H1 (cell line): ENCODE data around the gene PRR12. TPM values are rescaled to one million over a fixed set of nuclear protein-coding genes. Genes with fewer than 3 reads are reported as not detected.

ENCODE experiments used
- CTCF ChIA-PET: fragments of 300-600 bp; sonication (Branson Sonifier 250); formaldehyde crosslinking; loops from one replicate; lab custom pipeline; 2021; ENCODE audit not compliant: partially characterized antibody; lab: Charles Lee
- POLR2A ChIA-PET: fragments of 300-600 bp; sonication (Branson Sonifier 250); formaldehyde crosslinking; loops from one replicate; lab custom pipeline; 2021; ENCODE audit warnings: inconsistent platforms; ENCODE audit not compliant: partially characterized antibody; lab: Charles Lee
- DNase-seq, 2 experiments: peaks; one replicate each; pipeline versions ENCODE4 v3.0.0 to v3.0.0-alpha.2; 2010 to 2022; ENCODE audit warnings: low spot score in 2 of 2, low read depth in 1 of 2, mixed read lengths in 1 of 2
- FAIRE-seq: peaks from 2 replicates; lab custom pipeline; 2011; peaks lifted over from hg19 to GRCh38; lab: Jason Lieb, UNC
- H2AFZ ChIP-seq: 2 replicates; pipeline ENCODE4 v1.8.1; 2012; ENCODE audit warnings: low read length, inconsistent platforms
- H2AK5ac ChIP-seq: 2 replicates; pipeline ENCODE4 v1.6.1; 2013; ENCODE audit warnings: low read depth, low read length
- H2BK120ac ChIP-seq: replicated peaks from 2 replicates; pipeline ENCODE3; 2013; ENCODE audit warnings: low read depth, low read length, inconsistent platforms
- H2BK12ac ChIP-seq: 2 replicates; pipeline ENCODE4 v1.6.1; 2013; ENCODE audit warnings: low read depth, low read length
- H2BK15ac ChIP-seq: 2 replicates; pipeline ENCODE4 v1.6.1; 2013; ENCODE audit warnings: low read length
- H2BK20ac ChIP-seq: 2 replicates; pipeline ENCODE4 v1.6.1; 2013; ENCODE audit warnings: low read length
- H2BK5ac ChIP-seq: 2 replicates; pipeline ENCODE4 v1.6.1; 2013; ENCODE audit warnings: low read depth, low read length
- H3K14ac ChIP-seq: 2 replicates; pipeline ENCODE4 v1.6.1; 2013; ENCODE audit warnings: inconsistent platforms; ENCODE audit not compliant: insufficient read length
- H3K18ac ChIP-seq: 2 replicates; pipeline ENCODE4 v1.6.1; 2013; ENCODE audit warnings: low read length; ENCODE audit errors: extremely low read depth
- H3K23ac ChIP-seq: 2 replicates; pipeline ENCODE4 v1.6.1; 2013; ENCODE audit warnings: inconsistent platforms; ENCODE audit not compliant: insufficient read length
- H3K23me2 ChIP-seq: 2 replicates; pipeline ENCODE4 v1.6.1; 2013; ENCODE audit warnings: low read depth, low read length
- H3K27ac ChIP-seq: 2 replicates; pipeline ENCODE4 v1.6.1; 2011; ENCODE audit warnings: low read depth, low read length, inconsistent platforms
- H3K27me3 ChIP-seq, 4 experiments: replicated peaks in 1 of 4; 1 replicate in 1 of 4; 2 replicates in 3 of 4; pipeline versions ENCODE4 v1.6.1 to v1.8.1; 2011 to 2013; ENCODE audit warnings: low read length in 3 of 4, mild to moderate bottlenecking in 3 of 4, inconsistent platforms in 2 of 4, mixed read lengths in 2 of 4, moderate library complexity in 1 of 4; ENCODE audit not compliant: control insufficient read depth in 3 of 4, insufficient read depth in 3 of 4; ENCODE audit errors: extremely low read depth in 1 of 4
- H3K36me3 ChIP-seq, 4 experiments: 2 replicates each; pipeline versions ENCODE4 v1.6.1 to v1.8.1; 2011 to 2013; ENCODE audit warnings: mild to moderate bottlenecking in 4 of 4, low read length in 3 of 4, moderate library complexity in 2 of 4, control low read depth in 1 of 4, inconsistent platforms in 1 of 4; ENCODE audit not compliant: insufficient read depth in 4 of 4, control insufficient read depth in 2 of 4
- H3K4ac ChIP-seq: replicated peaks from 2 replicates; pipeline ENCODE3; 2013; ENCODE audit warnings: low read length, low read depth, mixed read lengths, inconsistent platforms; ENCODE audit not compliant: insufficient read length
- H3K4me1 ChIP-seq, 4 experiments: replicated peaks in 1 of 4; 1 replicate in 1 of 4; 2 replicates in 3 of 4; pipeline versions ENCODE4 v1.6.1 to v1.8.1; 2011 to 2013; ENCODE audit warnings: low read length in 3 of 4, inconsistent platforms in 2 of 4, mixed read lengths in 1 of 4; ENCODE audit not compliant: insufficient read depth in 4 of 4, control insufficient read depth in 3 of 4
- H3K4me2 ChIP-seq, 2 experiments: 2 replicates each; pipeline versions ENCODE4 v1.6.1 to v1.8.1; 2011 to 2013; ENCODE audit warnings: low read depth in 2 of 2, low read length in 2 of 2, control low read depth in 1 of 2, inconsistent platforms in 1 of 2, mild to moderate bottlenecking in 1 of 2; ENCODE audit not compliant: insufficient read depth in 1 of 2
- H3K4me3 ChIP-seq, 4 experiments: fragments of 200-600, 300-600 bp in 1 of 4; sonication (generic), shearing (Covaris generic), sonication (Bioruptor Twin) in 1 of 4; 2 replicates each; pipeline versions ENCODE4 v1.5.1 to v1.8.1; 2011 to 2016; ENCODE audit warnings: low read length in 4 of 4, low read depth in 3 of 4, control low read depth in 2 of 4, inconsistent platforms in 2 of 4, mild to moderate bottlenecking in 2 of 4, mixed read lengths in 1 of 4, moderate library complexity in 1 of 4; ENCODE audit not compliant: insufficient read depth in 2 of 4; ENCODE audit errors: extremely low read depth in 1 of 4
- H3K56ac ChIP-seq: replicated peaks from 2 replicates; pipeline ENCODE3; 2013; ENCODE audit warnings: low read depth, mild to moderate bottlenecking, mixed read lengths, low read length, inconsistent platforms; ENCODE audit not compliant: insufficient read length
- H3K79me1 ChIP-seq: 2 replicates; pipeline ENCODE4 v1.6.1; 2013; ENCODE audit warnings: low read depth, low read length, control low read depth
- H3K79me2 ChIP-seq, 2 experiments: 2 replicates each; pipeline versions ENCODE4 v1.6.1 to v1.8.1; 2012 to 2013; ENCODE audit warnings: low read length in 2 of 2, mild to moderate bottlenecking in 2 of 2, inconsistent platforms in 1 of 2; ENCODE audit not compliant: insufficient read depth in 2 of 2, control insufficient read depth in 1 of 2
- H3K9ac ChIP-seq, 4 experiments: replicated peaks in 1 of 4; 1 replicate in 1 of 4; 2 replicates in 3 of 4; pipeline versions ENCODE4 v1.6.1 to v1.8.1; 2011 to 2013; ENCODE audit warnings: low read depth in 3 of 4, low read length in 3 of 4, control low read depth in 2 of 4, mild to moderate bottlenecking in 2 of 4, moderate library complexity in 2 of 4, inconsistent platforms in 1 of 4; ENCODE audit errors: extremely low read depth in 1 of 4
- H3K9me3 ChIP-seq, 2 experiments: 2 replicates each; pipeline versions ENCODE4 v1.6.1 to v1.8.1; 2012 to 2013; ENCODE audit warnings: mild to moderate bottlenecking in 2 of 2, moderate library complexity in 2 of 2, control low read depth in 1 of 2, inconsistent platforms in 1 of 2, low read depth in 1 of 2, low read length in 1 of 2, mixed read lengths in 1 of 2; ENCODE audit not compliant: insufficient read depth in 2 of 2
- H4K20me1 ChIP-seq, 2 experiments: replicated peaks in 1 of 2; 2 replicates each; pipeline versions ENCODE3 to v1.8.1; 2011 to 2013; ENCODE audit warnings: inconsistent platforms in 2 of 2, low read length in 2 of 2, mild to moderate bottlenecking in 1 of 2; ENCODE audit not compliant: insufficient read depth in 2 of 2, control insufficient read depth in 1 of 2
- H4K5ac ChIP-seq: 2 replicates; pipeline ENCODE4 v1.6.1; 2013; ENCODE audit warnings: low read length, low read depth, mixed read lengths, inconsistent platforms; ENCODE audit not compliant: insufficient read length
- H4K8ac ChIP-seq: 2 replicates; pipeline ENCODE4 v1.8.0; 2013; ENCODE audit warnings: mild to moderate bottlenecking, moderate library complexity, low read length, inconsistent platforms; ENCODE audit not compliant: insufficient read depth; ENCODE audit errors: extremely low read depth
- H4K91ac ChIP-seq: replicated peaks from 2 replicates; pipeline ENCODE3; 2013; ENCODE audit warnings: low read length, mixed read lengths, inconsistent platforms; ENCODE audit not compliant: insufficient read length
- ASH2L ChIP-seq: fragments of 200-600, 300-600 bp; sonication (generic); IDR thresholded peaks from one replicate; pipeline ENCODE4 v1.7.1; 2017; ENCODE audit warnings: low read length
- CEBPB ChIP-seq: IDR thresholded peaks from 2 replicates; pipeline ENCODE4 v1.6.1; 2012; ENCODE audit warnings: low read depth, low read length
- CHD2 ChIP-seq: IDR thresholded peaks from 2 replicates; pipeline ENCODE4 v1.6.1; 2012; ENCODE audit warnings: low read length, improper control_type of control experiment
- EGR1 ChIP-seq: IDR thresholded peaks from 2 replicates; pipeline ENCODE4 v1.6.1; 2011; ENCODE audit warnings: low read depth, low read length, borderline replicate concordance
- HDAC2 ChIP-seq, 2 experiments: fragments of 300-600 bp in 1 of 2; sonication (generic) in 1 of 2; IDR thresholded peaks; 2 replicates each; pipeline ENCODE4 v1.6.1; 2011 to 2012; ENCODE audit warnings: low read depth in 2 of 2, low read length in 2 of 2, mild to moderate bottlenecking in 2 of 2, moderate library complexity in 2 of 2, borderline replicate concordance in 1 of 2, inconsistent platforms in 1 of 2
- KDM4A ChIP-seq: IDR thresholded peaks from one replicate; pipeline ENCODE4 v1.7.1; 2012; ENCODE audit warnings: low read depth, mild to moderate bottlenecking, moderate library complexity, low read length, inconsistent platforms; ENCODE audit not compliant: severe bottlenecking
- POLR2A ChIP-seq, 2 experiments: IDR thresholded peaks; 1 replicate in 1 of 2; 2 replicates in 1 of 2; pipeline ENCODE4 v1.6.1; 2011; ENCODE audit warnings: low read depth in 2 of 2, low read length in 2 of 2, mild to moderate bottlenecking in 2 of 2; ENCODE audit errors: control extremely low read depth in 1 of 2
- RAD21 ChIP-seq, 2 experiments: IDR thresholded peaks in 1 of 2; conservative IDR thresholded peaks in 1 of 2; 2 replicates each; pipeline ENCODE4 v1.6.1; 2011; ENCODE audit warnings: low read depth in 2 of 2, low read length in 2 of 2, improper control_type of control experiment in 1 of 2, inconsistent platforms in 1 of 2, mild to moderate bottlenecking in 1 of 2, moderate library complexity in 1 of 2
- SP2 ChIP-seq: IDR thresholded peaks from 2 replicates; pipeline ENCODE4 v1.6.1; 2012; ENCODE audit warnings: mild to moderate bottlenecking, low read length, inconsistent platforms
- SUZ12 ChIP-seq: fragments of 200-600 bp; sonication (generic); IDR thresholded peaks from 2 replicates; pipeline ENCODE4 v1.6.1; 2012; ENCODE audit warnings: mild to moderate bottlenecking, inconsistent platforms, low read length, moderate library complexity, mixed read lengths
- WGBS, 2 experiments: shearing (Covaris generic) in 1 of 2; methylation state at CpG; one replicate each; pipeline versions ENCODE4 v1.1.6 to v1.1.7; 2013 to 2015; ENCODE audit warnings: low lambda C conversion rate in 2 of 2, mixed read lengths in 2 of 2, inconsistent platforms in 1 of 2, low coverage in 1 of 2, missing lambda C conversion rate in 1 of 2; ENCODE audit not compliant: insufficient replicate concordance in 2 of 2, insufficient coverage in 1 of 2, insufficient read length in 1 of 2; ENCODE audit errors: extremely low coverage in 1 of 2, missing lambda C conversion rate in 1 of 2; 5-methylcytosine and 5-hydroxymethylcytosine counted together
- polyA plus RNA-seq, 7 experiments: library from polyadenylated mRNA; depleted of rRNA in 3 of 7; stranded (reverse) in 5 of 7; unstranded in 2 of 7; fragments of >200 nt in 5 of 7; fragments of 200-250 nt in 2 of 7; gene quantifications; 1 replicate in 5 of 7; 2 replicates in 1 of 7; 4 replicates in 1 of 7; pipeline versions ENCODE4 v1.2.1 to v1.2.3, GENCODE V29; 2011 to 2013; ENCODE audit warnings: missing spikeins in 2 of 7, mixed read lengths in 2 of 7
- total RNA-seq: library from RNA; stranded (reverse); fragmentation: NEBNext Ultra II Directional; extraction: Animal tissue kit (Norgen Biotek cat#: 25700); gene quantifications from 2 replicates; pipeline ENCODE4 v1.2.1, GENCODE V29; 2021
- TF ChIP-seq, protein P1 (sequence below), 3 experiments: IDR thresholded peaks; 1 replicate in 2 of 3; 2 replicates in 1 of 3; pipeline versions ENCODE4 v1.5.1 to v1.6.1; 2011; ENCODE audit warnings: low read length in 3 of 3, mild to moderate bottlenecking in 3 of 3, inconsistent platforms in 2 of 3, low read depth in 1 of 3, moderate library complexity in 1 of 3; ENCODE audit not compliant: insufficient read depth in 1 of 3; ENCODE audit errors: control extremely low read depth in 1 of 3

PRR12 gene
- total and polyA plus RNA-seq, 2 of the 8 experiments (the other 6 are each of a cell fraction or from before 2014, with no cell fraction given), result 2.5 to 59.4 TPM

- ChIA-PET CTCF (interaction anchor here (0.9 to 18.1 kb wide), 11 partner anchors 9 to 82 kb away, joined by 3 to 240 read pairs (median 7); no protein-coding TSS in a partner anchor), POLR2A (interaction anchor here (0.7 to 5.5 kb wide), 8 partner anchors 10 to 118 kb away, joined by 4 to 44 read pairs (median 9); partner anchors contain the start of genes FCGRT, NOSIP, PRRG2 and RCN3)
- Histone ChIP-seq H3K4ac (no peak overlapping the region), H2BK12ac (no peak overlapping the region), H3K56ac (no peak overlapping the region), H3K79me2 (peaks cover 0 to 3% of the 10 kb centered on the region in 2 experiments; a peak in 2 of 4 replicates), H3K23ac (no peak overlapping the region), H4K8ac (no peak overlapping the region), H2AK5ac (no peak overlapping the region), H3K27ac (no peak overlapping the region), H2BK20ac (no peak overlapping the region), H3K9ac (no peak overlapping the region), H2BK15ac (no peak overlapping the region), H4K20me1 (peaks cover 0 to 12% of the 10 kb centered on the region in 2 experiments), H4K91ac (no peak overlapping the region), H2AFZ (no peak overlapping the region), H3K14ac (no peak overlapping the region), H4K5ac (no peak overlapping the region), H3K4me3 (no peak overlapping the region), H3K23me2 (peaks cover 6% of the 10 kb centered on the region), H3K27me3 (no peaks in the 10 kb centered on the region; a peak in 2 of 7 replicates), H3K4me1 (peaks cover 5 to 22% (median 14%) of the 10 kb centered on the region in 4 experiments), H3K36me3 (peaks cover 0 to 34% (median 11%) of the 10 kb centered on the region in 4 experiments; a peak in 5 of 8 replicates), H2BK5ac (no peak overlapping the region), H3K4me2 (no peak overlapping the region), H3K18ac (no peak overlapping the region), H3K79me1 (peaks cover 4% of the 10 kb centered on the region; the same call in 1 of the 2 replicates), H3K9me3 (no peaks in the 10 kb centered on the region), H2BK120ac (no peak overlapping the region)
- FAIRE-seq (no peak), DNase-seq (no peak)
- WGBS, 2 experiments, result 94% methylated on average over 7 of the region's 7 CpGs; no CpG with 5 or more reads in 1 of the 2 experiments
- TF ChIP-seq ASH2L (no peak), SUZ12 (no peak), CHD2 (no peak), EGR1 (no peak), RAD21 (IDR thresholded peaks at IDR 0.05 in 1 of 2, conservative IDR thresholded peaks at IDR 0.05 in 1 of 2; ENCODE audit: low read depth in 2 of 2, low read length in 2 of 2) (no peak), HDAC2 (IDR thresholded peaks at IDR 0.05; ENCODE audit: borderline replicate concordance in 1 of 2, low read depth in 2 of 2, low read length in 2 of 2) (no peak), CEBPB (no peak), POLR2A (IDR thresholded peaks at IDR 0.05; ENCODE audit: control extremely low read depth in 1 of 2, low read depth in 2 of 2, low read length in 2 of 2) (no peak), SP2 (no peak), KDM4A (no peak)
- TF ChIP-seq, protein P1, sequence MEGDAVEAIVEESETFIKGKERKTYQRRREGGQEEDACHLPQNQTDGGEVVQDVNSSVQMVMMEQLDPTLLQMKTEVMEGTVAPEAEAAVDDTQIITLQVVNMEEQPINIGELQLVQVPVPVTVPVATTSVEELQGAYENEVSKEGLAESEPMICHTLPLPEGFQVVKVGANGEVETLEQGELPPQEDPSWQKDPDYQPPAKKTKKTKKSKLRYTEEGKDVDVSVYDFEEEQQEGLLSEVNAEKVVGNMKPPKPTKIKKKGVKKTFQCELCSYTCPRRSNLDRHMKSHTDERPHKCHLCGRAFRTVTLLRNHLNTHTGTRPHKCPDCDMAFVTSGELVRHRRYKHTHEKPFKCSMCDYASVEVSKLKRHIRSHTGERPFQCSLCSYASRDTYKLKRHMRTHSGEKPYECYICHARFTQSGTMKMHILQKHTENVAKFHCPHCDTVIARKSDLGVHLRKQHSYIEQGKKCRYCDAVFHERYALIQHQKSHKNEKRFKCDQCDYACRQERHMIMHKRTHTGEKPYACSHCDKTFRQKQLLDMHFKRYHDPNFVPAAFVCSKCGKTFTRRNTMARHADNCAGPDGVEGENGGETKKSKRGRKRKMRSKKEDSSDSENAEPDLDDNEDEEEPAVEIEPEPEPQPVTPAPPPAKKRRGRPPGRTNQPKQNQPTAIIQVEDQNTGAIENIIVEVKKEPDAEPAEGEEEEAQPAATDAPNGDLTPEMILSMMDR (IDR thresholded peaks at IDR 0.05; ENCODE audit: control extremely low read depth in 1 of 3, insufficient read depth in 1 of 3, low read depth in 1 of 3, low read length in 3 of 3), result no peak
Observed at GRCh38 chr19:49558591-49558990, 32.4 kb upstream of the PRR12 start.
